ENCODE data around the gene SUSD4.

Gene SUSD4

DNA sequence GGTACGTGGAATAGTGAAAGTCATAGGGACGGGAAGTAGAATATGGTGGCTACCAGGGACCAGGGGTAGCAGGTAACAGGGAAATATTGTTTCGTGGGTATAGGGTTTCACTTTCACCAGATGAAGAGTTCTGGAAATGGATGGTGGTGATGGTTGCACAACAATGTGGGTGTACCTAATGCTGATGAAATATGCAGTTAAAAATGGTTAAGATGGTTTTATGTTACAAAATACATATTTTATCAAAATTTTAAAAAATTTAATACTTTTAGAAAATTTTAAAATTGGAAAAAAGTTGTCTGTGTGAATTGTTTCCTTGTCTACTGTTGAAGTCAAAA lies 165.4 kb downstream of the SUSD4 start:
- Mint-ChIP-seq H3K27ac (no peak overlapping the region), H3K27me3 (ENCODE audit: low read depth) (peaks cover 17% of the 10 kb centered on the region), H3K4me1 (no peaks in the 10 kb centered on the region), H3K36me3 (ENCODE audit: low read depth) (no peaks in the 10 kb centered on the region), H3K9me3 (no peaks in the 10 kb centered on the region), H3K4me3 (no peak overlapping the region)
- TF ChIP-seq, protein P1, sequence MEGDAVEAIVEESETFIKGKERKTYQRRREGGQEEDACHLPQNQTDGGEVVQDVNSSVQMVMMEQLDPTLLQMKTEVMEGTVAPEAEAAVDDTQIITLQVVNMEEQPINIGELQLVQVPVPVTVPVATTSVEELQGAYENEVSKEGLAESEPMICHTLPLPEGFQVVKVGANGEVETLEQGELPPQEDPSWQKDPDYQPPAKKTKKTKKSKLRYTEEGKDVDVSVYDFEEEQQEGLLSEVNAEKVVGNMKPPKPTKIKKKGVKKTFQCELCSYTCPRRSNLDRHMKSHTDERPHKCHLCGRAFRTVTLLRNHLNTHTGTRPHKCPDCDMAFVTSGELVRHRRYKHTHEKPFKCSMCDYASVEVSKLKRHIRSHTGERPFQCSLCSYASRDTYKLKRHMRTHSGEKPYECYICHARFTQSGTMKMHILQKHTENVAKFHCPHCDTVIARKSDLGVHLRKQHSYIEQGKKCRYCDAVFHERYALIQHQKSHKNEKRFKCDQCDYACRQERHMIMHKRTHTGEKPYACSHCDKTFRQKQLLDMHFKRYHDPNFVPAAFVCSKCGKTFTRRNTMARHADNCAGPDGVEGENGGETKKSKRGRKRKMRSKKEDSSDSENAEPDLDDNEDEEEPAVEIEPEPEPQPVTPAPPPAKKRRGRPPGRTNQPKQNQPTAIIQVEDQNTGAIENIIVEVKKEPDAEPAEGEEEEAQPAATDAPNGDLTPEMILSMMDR (IDR thresholded peaks at IDR 0.05; ENCODE audit: unreplicated experiment in 3 of 3): no peak

DNA sequence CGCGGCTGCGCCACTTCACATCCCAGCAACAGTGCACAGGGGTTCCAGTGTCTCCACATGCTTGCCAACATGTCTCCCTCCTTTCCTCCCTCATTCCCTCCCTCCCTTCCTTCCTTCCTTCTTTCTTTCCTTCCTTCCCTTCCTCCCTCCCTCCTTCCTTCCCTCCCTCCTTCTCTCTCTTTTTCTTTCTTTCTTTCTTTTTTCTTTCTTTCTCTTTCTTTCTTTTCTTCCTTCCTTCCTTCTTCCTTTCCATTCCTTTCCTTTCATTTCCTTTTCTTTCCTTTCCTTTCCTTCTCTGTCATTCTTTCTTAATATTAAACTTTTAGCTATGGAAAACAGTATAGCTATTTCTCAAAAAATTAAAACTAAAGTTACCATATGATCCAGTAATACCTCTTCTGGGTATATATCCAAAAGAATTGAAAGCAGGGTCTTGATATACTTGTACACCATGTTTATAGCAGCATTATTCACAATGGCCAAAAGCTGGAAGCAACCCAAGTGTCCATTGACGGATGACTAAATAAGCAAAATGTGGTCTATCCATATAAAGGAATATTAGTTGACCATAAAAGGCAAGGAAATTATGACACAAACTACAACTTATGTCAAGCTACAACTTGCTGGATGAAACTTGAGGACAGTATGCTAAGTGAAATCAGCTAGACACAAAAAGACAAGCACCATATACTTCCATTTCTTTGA lies 165.9 kb downstream of the SUSD4 start:
- Mint-ChIP-seq H3K9me3 (no peaks in the 10 kb centered on the region), H3K27me3 (ENCODE audit: low read depth) (peaks cover 14% of the 10 kb centered on the region), H3K4me1 (no peaks in the 10 kb centered on the region)

DNA sequence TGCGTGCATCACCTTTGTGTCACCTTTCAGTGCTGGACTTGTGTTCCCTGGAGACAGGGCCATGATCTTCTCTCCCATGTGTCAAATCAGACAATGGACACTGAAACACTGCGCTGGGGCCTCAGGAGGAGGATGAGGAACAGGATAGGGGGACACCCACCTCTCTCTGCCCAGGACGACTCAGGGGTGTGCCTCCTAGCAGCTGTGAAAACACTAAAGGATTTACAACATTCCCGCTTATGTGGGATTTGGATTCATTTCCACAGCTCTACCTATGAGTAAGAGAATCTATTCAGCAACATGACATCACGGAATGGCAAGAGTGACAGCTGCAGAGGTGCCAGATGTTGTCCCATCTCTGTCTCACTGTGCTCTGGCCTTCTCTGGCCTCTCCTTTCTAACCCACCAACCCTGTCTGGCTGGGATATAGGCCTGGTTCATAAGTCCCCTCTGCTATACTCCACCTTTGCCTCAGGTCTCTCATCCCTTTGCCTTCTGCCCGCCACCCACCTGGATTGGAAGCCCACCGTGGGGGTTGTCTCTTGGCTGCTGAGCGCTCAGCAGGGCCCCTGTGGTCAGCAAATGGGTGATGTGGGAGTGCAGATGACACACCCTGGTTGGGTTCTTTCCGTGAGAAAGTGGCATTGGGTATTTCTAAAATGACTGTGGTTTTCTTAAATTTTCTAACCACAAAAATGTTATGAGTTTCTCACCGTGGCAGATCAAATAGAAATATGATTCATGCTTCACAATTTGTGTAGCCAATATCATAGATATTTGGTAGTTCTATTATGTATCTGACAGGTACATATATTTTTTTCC lies 173.9 kb downstream of the SUSD4 start:
- peaks cover 3% of the 10 kb centered on the region for H3K27me3 Mint-ChIP-seq (ENCODE audit: low read depth)
- no peaks in the 10 kb centered on the region for H3K9me3 Mint-ChIP-seq
- no peaks in the 10 kb centered on the region for H3K4me1 Mint-ChIP-seq
- H3K27ac Mint-ChIP-seq: no peak overlapping the region
- H3K4me3 Mint-ChIP-seq: no peak overlapping the region
- H3K36me3 Mint-ChIP-seq (ENCODE audit: low read depth): no peaks in the 10 kb centered on the region
- TF ChIP-seq, protein P1 (IDR thresholded peaks at IDR 0.05; ENCODE audit: unreplicated experiment in 3 of 3): no peak

More for the DNA sequence above, 165.9 kb downstream of the SUSD4 start:
- Mint-ChIP-seq H3K36me3 (ENCODE audit: low read depth) (no peaks in the 10 kb centered on the region), H3K4me3 (no peak overlapping the region), H3K27ac (no peak overlapping the region)
- TF ChIP-seq, protein P1 (IDR thresholded peaks at IDR 0.05; ENCODE audit: unreplicated experiment in 3 of 3): no peak

DNA sequence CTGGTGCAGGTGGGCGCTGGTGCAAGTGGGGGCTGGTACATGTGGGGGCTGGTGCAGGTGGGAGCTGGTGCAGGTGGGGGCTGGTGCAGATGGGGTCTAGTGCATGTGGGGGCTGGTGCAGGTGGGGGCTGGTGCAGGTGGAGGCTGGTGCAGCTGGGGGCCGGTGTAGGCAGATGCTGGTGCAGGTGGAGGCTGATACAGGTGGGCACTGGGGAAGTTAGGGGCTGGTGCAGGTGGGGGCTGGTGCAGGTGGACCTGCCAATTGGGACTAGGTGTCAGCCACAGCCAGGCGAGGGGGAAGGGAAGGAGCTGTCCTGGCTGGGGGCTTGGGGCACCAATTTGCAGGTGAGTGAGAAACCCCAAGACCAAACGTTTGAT lies 174.5 kb downstream of the SUSD4 start:
- Mint-ChIP-seq H3K27me3 (ENCODE audit: low read depth) (no peaks in the 10 kb centered on the region), H3K27ac (no peak overlapping the region), H3K9me3 (no peaks in the 10 kb centered on the region), H3K4me3 (no peak overlapping the region), H3K36me3 (ENCODE audit: low read depth) (no peaks in the 10 kb centered on the region), H3K4me1 (no peaks in the 10 kb centered on the region)
- TF ChIP-seq, protein P1 (IDR thresholded peaks at IDR 0.05; ENCODE audit: unreplicated experiment in 3 of 3): no peak

DNA sequence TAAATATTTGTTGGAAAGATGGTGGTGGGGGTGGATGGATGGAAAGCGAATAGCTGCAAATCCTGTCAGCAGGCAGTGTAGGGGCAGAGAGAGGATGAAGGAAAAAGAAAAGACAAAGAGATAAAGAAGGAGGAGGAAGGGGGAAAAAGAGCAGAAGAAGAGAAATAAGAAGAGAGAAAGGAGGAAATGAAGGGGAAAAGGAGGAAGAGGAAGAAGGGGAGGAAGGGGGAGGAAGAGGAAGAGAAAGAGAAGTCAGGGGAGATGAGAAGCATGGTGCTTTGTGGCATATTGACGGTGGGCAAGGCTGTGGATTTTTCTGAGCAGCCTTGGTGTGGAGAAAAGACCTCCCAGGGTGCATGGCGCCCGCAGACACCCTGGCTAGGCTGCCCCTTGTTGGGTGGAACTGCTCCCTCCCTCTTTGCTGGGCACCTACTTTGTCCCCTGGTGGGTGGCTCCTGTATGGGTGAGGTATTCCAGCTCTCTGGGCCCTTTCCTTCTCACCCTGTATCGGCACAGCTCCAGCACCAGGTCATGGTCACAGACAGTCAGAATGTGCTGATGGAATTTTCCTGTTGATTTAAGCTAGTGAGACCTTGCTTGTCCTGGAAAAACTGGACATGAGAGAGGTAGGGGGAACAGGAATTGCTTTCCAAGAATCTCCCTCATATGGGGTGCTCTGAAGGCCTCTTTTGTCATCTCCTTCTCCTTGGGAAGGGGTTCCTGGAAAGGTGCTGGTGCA lies 175.2 kb downstream of the SUSD4 start:
- H3K27ac Mint-ChIP-seq: no peak overlapping the region
- H3K36me3 Mint-ChIP-seq (ENCODE audit: low read depth): no peaks in the 10 kb centered on the region
- no peaks in the 10 kb centered on the region for H3K9me3 Mint-ChIP-seq
- no peaks in the 10 kb centered on the region for H3K27me3 Mint-ChIP-seq (ENCODE audit: low read depth)
- H3K4me3 Mint-ChIP-seq: no peak overlapping the region
- no peaks in the 10 kb centered on the region for H3K4me1 Mint-ChIP-seq
- TF ChIP-seq, protein P1 (IDR thresholded peaks at IDR 0.05; ENCODE audit: unreplicated experiment in 3 of 3): no peak
